HepG2 (cell line): Measurements from ENCODE around the gene DLX1.

Source experiments
- JUNB ChIP-seq: sonication (generic); formaldehyde crosslinking; IDR thresholded peaks from 2 replicates; pipeline ENCODE4 v1.8.0; 2022; ENCODE audit warnings: missing genetic modification reagents, mild to moderate bottlenecking, borderline replicate concordance
- KDM5A ChIP-seq: fragments of 200-600 bp; sonication (generic); IDR thresholded peaks from 2 replicates; pipeline ENCODE4 v1.7.0; 2018; ENCODE audit warnings: antibody characterized with exemption, mild to moderate bottlenecking, low read length, borderline replicate concordance
- PHF20 ChIP-seq: sonication (generic); formaldehyde crosslinking; IDR thresholded peaks from 2 replicates; pipeline ENCODE4 v1.5.0; 2020; ENCODE audit warnings: mild to moderate bottlenecking, missing genetic modification reagents
- ZFP41 ChIP-seq: sonication (generic); formaldehyde crosslinking; IDR thresholded peaks from 2 replicates; pipeline ENCODE4 v1.4.0; 2020; ENCODE audit warnings: mild to moderate bottlenecking, missing genetic modification reagents, borderline replicate concordance
- TF ChIP-seq, protein P1 (sequence below): sonication (generic); formaldehyde crosslinking; IDR thresholded peaks from 2 replicates; pipeline ENCODE4 v1.4.0; 2020; ENCODE audit warnings: missing genetic modification reagents, borderline replicate concordance
- TF ChIP-seq, protein P2 (sequence below): sonication (generic); formaldehyde crosslinking; IDR thresholded peaks from 2 replicates; pipeline ENCODE4 v1.5.0; 2020; ENCODE audit warnings: mild to moderate bottlenecking, missing genetic modification reagents
- TF ChIP-seq, protein P3 (sequence below): sonication (generic); formaldehyde crosslinking; IDR thresholded peaks from 2 replicates; pipeline ENCODE4 v1.5.0; 2020; ENCODE audit warnings: mild to moderate bottlenecking, missing genetic modification reagents, moderate library complexity

DNA sequence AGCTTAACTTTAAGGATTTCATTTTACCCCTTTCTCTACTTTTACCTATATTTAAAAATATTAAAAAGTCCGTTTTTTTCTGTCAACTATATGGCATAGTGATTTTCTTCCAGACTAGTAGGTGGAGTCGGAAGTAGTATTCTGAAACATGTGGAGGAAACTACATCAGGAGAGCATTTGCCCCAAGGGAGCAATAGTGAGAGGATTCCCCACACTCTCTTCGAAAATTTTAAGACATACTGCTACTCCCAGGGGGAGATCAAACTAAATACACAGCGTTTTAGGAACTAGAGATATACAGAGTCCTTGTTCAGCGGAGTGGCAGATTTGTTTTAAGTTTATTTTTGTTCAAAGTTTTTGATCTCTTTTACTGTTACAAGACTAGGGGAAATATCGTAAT, 45.0 kb upstream of the DLX1 start:
- TF ChIP-seq, protein P1, sequence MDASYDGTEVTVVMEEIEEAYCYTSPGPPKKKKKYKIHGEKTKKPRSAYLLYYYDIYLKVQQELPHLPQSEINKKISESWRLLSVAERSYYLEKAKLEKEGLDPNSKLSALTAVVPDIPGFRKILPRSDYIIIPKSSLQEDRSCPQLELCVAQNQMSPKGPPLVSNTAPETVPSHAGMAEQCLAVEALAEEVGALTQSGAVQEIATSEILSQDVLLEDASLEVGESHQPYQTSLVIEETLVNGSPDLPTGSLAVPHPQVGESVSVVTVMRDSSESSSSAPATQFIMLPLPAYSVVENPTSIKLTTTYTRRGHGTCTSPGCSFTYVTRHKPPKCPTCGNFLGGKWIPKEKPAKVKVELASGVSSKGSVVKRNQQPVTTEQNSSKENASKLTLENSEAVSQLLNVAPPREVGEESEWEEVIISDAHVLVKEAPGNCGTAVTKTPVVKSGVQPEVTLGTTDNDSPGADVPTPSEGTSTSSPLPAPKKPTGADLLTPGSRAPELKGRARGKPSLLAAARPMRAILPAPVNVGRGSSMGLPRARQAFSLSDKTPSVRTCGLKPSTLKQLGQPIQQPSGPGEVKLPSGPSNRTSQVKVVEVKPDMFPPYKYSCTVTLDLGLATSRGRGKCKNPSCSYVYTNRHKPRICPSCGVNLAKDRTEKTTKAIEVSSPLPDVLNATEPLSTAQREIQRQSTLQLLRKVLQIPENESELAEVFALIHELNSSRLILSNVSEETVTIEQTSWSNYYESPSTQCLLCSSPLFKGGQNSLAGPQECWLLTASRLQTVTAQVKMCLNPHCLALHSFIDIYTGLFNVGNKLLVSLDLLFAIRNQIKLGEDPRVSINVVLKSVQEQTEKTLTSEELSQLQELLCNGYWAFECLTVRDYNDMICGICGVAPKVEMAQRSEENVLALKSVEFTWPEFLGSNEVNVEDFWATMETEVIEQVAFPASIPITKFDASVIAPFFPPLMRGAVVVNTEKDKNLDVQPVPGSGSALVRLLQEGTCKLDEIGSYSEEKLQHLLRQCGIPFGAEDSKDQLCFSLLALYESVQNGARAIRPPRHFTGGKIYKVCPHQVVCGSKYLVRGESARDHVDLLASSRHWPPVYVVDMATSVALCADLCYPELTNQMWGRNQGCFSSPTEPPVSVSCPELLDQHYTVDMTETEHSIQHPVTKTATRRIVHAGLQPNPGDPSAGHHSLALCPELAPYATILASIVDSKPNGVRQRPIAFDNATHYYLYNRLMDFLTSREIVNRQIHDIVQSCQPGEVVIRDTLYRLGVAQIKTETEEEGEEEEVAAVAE: no peak
- TF ChIP-seq ZFP41 (CRISPR knock-in tag) (no peak), KDM5A (no peak), JUNB (no peak), PHF20 (CRISPR knock-in tag) (no peak)
- TF ChIP-seq, protein P2, sequence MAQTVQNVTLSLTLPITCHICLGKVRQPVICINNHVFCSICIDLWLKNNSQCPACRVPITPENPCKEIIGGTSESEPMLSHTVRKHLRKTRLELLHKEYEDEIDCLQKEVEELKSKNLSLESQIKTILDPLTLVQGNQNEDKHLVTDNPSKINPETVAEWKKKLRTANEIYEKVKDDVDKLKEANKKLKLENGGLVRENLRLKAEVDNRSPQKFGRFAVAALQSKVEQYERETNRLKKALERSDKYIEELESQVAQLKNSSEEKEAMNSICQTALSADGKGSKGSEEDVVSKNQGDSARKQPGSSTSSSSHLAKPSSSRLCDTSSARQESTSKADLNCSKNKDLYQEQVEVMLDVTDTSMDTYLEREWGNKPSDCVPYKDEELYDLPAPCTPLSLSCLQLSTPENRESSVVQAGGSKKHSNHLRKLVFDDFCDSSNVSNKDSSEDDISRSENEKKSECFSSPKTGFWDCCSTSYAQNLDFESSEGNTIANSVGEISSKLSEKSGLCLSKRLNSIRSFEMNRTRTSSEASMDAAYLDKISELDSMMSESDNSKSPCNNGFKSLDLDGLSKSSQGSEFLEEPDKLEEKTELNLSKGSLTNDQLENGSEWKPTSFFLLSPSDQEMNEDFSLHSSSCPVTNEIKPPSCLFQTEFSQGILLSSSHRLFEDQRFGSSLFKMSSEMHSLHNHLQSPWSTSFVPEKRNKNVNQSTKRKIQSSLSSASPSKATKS (CRISPR knock-in tag): no peak
- TF ChIP-seq, protein P3, sequence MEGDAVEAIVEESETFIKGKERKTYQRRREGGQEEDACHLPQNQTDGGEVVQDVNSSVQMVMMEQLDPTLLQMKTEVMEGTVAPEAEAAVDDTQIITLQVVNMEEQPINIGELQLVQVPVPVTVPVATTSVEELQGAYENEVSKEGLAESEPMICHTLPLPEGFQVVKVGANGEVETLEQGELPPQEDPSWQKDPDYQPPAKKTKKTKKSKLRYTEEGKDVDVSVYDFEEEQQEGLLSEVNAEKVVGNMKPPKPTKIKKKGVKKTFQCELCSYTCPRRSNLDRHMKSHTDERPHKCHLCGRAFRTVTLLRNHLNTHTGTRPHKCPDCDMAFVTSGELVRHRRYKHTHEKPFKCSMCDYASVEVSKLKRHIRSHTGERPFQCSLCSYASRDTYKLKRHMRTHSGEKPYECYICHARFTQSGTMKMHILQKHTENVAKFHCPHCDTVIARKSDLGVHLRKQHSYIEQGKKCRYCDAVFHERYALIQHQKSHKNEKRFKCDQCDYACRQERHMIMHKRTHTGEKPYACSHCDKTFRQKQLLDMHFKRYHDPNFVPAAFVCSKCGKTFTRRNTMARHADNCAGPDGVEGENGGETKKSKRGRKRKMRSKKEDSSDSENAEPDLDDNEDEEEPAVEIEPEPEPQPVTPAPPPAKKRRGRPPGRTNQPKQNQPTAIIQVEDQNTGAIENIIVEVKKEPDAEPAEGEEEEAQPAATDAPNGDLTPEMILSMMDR: no peak
